LNCAP (cell line): ENCODE data around the gene ACAA2.

Source experiments
- CTCF ChIP-seq: fragments of 450-650 bp; IDR thresholded peaks from 2 replicates; pipeline ENCODE4 v1.5.1; 2017; ENCODE audit warnings: mild to moderate bottlenecking

Gene ACAA2

GRCh38 chr18:49762191-49763077 lies 50.9 kb downstream of the ACAA2 start:
- no peak for TF ChIP-seq CTCF

GRCh38 chr18:49761771-49762170 lies 51.6 kb downstream of the ACAA2 start:
- TF ChIP-seq CTCF, result no peak

- TF ChIP-seq CTCF, result no peak
Observed at GRCh38 chr18:49758263-49758610, 55.1 kb downstream of the ACAA2 start.

- TF ChIP-seq CTCF, result no peak
Observed at GRCh38 chr18:49757513-49758262, 55.6 kb downstream of the ACAA2 start.

- no peak for TF ChIP-seq CTCF
Observed at GRCh38 chr18:49756671-49757362, 56.5 kb downstream of the ACAA2 start.

- TF ChIP-seq CTCF, result no peak
Observed at GRCh38 chr18:49756135-49756534, 57.2 kb downstream of the ACAA2 start.

- TF ChIP-seq CTCF, result no peak
Observed at GRCh38 chr18:49755489-49755888, 57.8 kb downstream of the ACAA2 start.
